ENCODE results near the gene PORCN.

PORCN gene

DNA sequence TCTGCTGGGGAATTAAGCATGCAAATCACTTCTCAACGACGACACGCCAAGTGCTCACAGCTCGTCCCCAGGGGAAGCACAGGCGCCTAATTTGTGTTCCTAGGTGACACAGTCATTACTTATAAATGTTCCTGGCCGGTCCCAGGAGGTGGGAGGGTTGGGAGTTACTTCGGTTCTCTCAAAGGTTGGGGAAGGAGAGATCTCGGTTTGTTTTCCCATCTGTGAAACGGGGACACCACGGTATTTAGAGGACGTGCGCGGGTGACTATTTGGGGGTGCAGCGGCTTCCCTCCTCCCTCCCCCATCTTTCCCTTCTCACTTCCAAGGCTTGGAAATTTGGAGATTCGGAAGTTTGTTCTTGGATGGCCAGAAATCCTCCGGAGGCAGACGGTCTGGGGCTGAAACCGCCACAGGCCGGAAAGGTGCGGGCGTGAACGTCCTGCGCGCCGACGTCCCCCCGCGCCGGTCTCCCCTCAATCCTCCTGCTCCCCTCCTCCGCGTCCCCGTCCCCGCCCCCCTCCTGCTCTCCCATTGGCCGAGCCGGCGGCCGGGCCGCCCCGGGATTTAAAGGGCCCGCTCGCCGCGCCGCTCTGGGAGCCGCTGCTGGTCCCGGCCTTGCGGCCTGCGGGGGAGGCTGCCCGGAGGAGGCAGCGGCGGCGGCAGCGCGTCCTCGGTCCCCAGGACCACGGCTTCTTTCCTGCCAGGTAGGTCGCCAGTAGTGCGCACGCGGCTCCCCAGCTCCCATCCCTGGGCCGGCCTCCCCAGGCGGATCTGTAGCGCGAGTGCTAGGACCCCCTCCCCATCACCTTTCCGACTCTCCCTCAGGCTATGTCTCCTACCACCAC, at the start of gene PORCN:
Gene PORCN (plus strand): TSS at position 593 of the 845 bp plus-strand sequence. CDS start 829 bp downstream, outside the sequence.
- peak; percentile 14 for DNase-seq

DNA sequence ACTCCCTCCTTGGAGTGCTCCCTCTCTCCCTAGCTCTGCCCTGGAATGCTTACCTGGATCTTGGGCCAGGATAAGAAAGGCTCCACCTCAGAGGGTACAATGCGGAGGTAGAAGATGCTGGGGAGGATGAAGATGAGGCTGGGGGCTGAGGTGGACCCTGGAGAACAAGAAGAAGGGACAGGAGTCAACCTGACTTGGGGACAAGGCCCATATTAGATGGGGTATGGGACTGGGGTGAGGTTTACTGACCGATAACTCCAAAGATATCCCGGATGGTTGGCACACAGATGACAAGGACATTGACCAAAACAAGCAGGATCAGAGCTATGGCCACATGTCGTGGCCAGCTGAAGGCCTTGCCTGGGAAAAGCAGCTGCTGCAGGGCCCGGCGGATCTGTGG, 49.3 kb upstream of the PORCN start:
- no peak for DNase-seq

DNA sequence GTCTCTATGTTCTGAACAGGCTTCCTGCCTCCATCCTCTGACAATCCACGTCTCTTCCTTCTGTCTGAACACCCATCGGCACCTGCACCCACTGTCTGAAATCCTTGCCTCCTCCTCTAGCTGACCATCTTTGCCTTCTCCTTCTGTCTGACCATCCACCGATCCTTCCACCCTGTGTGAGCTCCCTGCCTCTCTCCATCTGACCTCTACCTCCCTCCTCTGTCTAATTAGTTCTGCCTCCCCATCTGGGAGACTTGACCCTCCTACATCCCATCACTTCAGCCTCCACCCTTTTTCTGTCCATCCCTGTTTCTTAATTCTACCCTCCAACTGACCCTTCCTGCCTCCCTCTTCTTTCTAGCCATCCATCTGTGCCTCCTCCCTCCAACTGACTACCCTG, 48.8 kb upstream of the PORCN start:
- DNase-seq: no peak

DNA sequence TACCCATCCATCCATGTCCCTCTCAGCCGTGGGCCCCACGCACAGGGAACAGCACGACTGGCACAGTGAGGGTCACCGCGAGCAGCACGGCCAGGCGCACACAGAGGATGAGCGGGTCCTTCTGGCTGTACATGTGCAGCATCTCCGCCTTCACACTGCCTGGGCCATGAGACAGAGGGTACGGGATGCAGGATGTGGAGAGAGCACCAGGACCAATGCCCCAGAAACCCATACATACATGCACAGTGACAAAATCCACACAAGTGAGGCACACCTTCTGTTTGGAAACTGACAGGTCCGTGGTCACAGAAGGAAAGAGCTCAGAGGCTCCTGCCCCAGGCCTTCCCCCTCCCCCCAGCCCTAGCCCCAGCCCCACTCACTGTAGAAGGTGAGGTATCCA, 48.2 kb upstream of the PORCN start:
- DNase-seq: no peak

DNA sequence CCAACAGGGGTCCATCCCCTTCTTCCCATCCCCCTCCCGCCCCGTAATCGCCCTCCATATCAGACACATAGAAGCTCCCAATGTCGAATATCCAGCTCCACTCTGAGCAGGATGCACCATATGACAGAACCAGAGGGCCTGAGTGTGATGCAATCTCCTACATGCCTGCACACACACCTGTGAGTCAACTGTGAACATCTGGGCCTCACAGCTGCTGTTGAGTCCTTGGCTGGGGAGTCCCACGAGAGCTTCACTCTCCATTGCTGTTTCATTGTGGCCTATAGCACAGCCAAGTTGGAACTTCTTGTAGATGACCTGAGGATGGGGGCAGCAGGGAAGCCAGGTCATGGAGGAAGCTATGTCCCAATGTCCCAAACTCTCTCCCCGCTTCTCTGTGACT, 47.0 kb upstream of the PORCN start:
- no peak for DNase-seq

DNA sequence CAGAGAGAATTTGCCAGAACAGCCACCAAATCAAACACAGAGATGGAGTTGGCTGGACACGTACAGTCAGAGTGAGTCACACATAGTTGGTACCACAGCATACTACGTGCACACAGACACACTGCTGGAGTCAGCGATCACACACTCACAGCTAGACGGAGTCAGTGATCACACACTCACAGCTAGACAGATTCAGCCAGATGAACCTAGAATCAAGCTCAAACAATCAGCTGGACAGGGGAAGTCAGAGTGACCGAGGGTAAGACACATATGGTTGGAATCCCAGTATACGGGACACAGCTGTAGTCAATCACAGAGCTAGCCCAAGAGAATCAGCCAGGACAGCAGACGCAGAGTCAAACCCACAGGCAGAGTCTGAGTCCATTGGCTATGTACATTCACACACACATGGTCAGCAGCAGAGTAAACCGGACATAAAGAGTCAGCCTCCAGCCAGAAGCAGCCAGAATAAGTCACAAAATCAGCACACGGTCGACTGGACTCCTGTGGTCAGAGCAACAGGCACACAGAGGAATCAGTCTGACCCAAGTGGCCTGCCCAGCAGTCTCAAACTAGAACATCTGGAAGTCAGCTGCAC, 43.4 kb upstream of the PORCN start:
- DNase-seq: no peak

DNA sequence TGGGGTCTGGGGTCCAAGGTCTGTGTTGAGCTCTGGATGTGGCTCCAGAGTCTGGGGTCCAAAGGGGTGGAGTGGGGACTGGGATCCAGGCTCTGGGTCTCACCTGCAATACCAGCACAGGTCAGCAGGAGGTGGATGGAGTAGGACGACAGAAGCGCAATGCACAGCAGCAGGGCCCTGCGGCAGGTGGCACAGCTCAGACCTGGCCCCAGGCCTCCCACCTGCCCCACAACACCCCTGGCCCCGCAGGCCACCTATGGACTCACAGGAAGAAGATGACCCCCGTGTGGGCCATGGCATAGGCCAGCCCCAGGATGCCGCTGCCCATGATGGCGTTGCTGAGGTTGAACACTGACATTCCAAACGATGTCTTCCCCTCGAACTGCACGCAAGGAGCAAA, 42.1 kb upstream of the PORCN start:
- DNase-seq: no peak

DNA sequence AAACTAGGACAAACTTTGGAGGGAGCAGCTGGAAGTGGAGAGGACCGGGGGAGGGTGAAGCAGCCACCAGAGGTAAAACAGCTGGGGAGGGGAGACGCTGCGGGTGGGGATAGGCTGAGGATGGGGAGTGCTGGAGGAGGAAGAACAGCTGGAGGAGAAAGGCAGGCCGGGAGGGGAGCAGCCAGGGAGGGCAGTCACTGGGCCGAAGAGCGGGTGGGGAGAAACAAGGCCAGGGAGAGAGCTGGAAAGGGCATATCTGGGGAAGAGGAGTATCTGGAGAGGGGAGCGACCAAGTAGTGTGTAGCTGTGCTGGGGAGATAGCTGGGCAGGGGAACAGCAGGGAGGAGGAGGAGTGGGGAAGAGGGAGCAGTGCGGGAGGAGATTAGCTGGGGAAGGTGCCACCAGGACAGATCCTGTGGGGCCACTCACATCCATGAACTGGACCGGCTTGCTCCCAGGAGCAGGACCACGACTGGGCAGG, 41.5 kb upstream of the PORCN start:
- no peak for DNase-seq

DNA sequence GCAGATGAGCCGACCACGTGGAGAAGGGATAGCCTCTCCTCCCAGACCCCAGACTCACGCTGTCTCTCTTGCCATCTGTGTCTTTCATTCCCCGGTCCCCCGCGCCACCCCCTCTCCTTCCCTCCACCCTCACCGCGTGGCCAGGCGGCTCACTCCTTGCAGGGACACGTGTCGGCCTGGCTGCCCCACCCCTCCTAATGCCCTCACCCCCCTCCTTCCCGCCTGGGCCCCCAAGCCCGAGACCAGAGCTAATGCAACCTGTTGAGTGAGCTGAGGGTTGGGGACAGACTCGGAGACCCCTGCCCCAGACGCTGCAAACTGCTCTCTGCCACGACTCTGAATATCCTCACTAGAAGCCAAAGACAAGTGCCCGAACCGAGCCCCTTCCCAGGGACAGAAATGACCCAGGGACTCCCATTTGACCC, 40.5 kb upstream of the PORCN start:
- no peak for DNase-seq

DNA sequence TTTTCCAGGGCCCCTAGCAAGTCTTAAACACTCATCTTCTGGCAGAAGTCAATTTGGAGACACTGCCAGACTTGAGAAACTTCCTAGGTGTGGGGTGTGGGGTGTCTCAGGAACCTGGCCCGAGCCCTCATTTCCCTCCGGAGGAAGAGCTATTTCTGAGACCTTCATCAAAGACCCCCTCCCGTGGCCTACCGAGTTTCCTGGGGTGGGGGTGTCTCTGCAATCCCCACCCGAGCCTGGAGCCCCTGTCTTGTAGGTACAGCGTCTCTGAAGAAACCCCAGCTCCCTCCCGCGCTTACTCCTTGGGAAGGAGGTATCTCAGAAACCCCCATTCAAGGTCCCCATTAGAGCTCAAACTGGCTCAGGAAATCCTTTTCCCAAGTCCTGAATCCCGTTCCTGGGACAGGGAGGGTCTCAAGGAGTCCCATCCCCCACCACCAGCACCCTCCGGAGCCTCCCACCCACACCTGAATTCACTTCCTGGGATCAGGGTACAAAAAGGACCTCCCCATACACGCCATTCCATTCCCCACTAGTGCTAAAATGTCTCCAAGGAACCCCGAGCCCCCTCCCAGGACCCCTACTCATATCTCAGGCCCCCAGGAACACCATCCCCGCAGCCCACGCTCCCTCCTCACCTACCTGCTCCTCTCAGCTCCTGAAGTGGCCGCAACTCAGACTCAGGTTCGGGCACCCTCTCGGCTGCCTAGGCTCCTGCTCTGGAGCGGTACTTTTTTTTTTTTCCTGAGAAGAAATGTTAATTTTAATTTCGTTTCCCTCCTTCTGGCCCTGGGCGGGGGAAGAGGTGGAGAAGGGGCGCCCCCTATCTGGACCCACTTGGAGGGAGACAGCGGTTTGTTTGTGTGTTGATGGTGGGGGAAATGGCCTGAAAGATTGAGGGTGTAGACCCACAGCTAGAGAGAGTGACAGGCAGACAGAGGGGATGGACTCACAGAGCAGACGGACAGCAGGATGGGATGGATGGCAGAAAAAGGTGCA, 39.8 kb upstream of the PORCN start:
- DNase-seq: no peak

DNA sequence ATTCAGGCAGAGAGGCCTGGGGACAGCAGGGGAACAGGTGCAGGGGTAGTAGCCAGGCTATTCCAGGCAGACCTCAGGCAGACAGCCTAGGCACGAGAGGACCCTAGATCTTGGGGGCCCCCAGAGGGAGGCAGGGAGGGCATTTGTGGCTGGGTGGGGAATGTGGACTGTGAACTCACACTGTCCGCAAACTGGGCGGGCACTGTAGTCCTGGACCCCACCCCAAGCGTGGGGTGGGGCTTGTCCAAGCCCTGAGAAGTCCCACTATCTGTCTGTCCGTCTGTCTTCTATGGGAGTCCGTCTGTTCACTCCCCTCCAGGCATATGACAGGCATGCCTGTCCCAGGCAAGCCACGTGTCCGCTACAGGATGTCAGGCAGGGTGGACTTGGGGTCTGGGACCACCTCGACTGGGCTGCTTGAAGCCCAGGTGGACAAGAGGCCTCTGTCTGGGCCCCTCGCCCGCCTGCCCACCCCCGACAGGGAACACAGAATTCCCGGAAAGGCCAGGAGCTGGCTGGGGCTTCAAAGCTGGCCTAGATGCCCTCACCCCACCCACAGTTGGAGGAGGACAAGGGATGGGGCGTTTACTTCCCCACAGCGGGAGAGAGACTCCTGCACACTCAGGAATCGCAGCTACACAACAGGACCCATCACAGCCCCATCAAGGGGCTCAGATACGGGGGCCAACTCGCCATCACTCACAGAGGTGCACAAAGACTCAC, 38.5 kb upstream of the PORCN start, which contains the start of gene SLC38A5:
Gene SLC38A5 (minus strand): TSS at position 151 of the 723 bp plus-strand sequence. CDS start 2,336 bp downstream, outside the sequence.
- no peak for DNase-seq

DNA sequence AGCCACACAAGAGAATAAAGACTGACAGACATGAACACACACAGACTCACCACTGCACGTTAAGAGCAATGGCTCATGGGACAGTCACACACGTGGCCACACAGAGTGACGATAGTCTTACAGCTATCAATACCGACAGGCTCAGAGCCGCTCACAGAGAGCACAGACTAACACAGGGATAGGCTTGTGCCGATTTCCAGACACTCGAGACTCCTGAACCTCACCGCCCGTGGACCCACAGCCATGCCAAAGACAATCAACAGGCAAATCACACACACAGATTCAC, 38.0 kb upstream of the PORCN start:
- no peak for DNase-seq

DNA sequence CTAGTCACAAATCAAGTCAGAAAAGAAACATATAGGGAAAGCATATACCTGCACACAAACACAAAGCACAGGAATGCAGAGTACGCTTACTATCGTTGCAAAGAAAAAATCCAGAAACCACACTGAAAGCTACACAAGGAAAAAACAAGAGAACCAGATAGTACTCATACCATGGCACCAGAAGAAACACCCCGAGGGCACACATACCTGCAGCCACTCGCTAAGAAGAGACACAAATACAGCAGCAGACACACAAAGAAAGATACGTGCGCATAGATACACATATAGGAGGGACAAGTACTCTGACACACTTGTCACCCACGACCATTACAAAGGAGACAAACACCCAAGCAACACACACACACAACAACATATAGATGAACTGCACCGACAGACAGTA, 37.3 kb upstream of the PORCN start:
- no peak for DNase-seq

DNA sequence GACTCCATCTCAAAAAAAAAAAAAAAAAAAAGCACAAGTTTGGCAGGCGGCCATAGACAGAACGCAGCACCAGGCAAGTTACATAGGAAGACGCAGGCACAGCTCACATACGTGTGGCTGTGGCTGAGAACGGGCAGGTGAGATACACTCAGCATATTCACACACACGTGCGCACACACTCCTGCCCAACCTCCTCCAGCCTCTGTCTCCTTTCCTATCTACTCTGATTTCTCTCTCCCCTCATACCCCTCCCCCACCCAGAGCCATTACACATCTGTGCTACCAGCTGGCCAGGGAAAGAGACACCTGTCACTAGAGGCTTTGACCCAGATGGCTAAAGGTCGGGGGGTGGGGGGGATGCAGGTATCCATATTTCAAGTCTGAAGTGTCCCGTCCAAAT, 36.6 kb upstream of the PORCN start:
- no peak for DNase-seq

DNA sequence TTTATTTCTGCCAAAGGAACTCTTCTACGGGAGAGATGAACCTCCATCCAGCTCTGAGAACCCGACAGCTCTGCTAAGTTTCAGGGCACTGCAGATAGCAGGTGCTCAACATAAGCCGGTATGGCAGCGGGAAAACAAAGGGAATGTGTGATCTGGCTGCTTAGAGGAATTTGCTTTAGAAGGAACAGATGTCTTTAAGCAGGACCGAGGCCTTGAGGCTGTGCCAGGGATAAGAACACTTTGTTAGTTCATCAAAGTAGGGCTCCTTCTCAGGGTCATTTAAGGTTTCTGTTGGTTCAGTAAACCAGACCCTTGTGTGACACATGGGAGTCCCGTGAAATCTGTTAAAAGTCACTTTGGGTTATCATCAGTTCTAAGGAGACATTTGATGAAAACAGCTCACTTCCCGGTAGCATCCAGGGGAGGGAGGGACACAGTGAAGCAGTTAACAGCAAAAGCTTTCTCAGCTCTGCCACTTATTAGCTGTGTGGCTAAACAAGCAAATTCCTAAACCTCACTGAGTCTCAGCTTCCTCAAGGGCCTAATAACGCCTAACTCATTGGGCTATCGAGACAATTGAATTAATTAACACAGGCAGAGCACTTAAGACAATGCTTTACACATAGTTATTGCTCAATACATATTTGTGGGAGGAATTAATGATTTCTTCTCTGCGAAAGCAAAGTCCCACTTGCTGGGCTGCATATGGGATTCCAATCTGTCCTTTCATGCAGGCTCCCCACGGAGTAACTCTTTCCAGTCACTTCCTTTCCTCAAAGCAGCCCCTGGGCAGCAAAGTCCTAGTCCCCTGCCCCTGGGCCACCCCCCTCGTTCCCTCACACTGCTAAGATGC, 35.7 kb upstream of the PORCN start:
- DNase-seq: no peak

DNA sequence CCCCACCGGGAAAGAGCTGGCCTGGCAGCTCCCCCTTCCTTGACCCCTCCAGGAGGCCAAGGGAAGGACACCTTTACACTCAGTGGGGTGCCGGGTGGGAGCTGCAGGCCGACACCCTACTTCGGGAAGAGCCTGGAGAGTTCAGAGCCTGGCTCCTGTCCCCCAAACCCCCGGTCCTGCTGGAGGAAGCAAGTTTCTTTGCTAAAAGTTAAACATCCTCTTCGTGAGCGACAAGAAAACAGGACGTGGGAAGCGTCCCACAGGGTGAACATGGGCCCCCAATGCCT, 35.1 kb upstream of the PORCN start:
- DNase-seq: no peak

DNA sequence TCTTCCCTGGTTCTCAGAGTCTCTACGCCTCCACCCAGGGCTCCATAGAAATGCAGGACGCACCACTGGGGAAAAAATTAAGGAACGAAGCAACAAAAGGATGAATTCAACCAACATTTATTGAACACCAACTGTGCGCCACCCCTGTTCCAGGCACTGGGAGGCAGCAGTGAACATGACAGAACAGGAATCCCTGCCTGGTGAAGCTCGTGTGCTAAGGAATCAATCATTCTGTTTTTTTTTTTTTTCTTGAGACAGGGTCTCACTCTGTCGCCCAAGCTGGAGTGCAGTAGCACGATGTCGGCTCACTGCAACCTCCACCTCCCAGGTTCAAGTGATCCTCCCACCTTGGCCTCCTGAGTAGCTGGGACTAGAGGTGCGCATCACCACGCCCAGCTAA, 34.7 kb upstream of the PORCN start:
- no peak for DNase-seq

DNA sequence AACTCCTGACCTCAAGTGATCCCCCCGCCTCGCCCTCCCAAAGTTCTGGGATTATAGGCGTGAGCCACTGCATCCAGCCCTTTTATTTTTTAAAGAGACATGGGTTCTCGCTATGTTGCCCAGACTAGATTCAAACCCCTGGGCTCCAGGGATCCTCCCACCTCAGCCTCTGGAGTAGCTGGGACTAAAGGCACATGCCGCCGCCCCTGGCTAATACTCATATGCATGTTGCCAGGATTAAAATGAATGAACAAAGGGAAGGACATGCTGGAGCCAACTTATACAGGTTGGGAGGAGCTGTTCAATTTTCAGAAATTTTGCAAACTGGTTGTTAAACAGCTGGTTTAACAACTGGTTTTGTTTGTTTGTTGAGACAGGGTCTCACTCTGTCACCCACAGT, 34.2 kb upstream of the PORCN start:
- no peak for DNase-seq

DNA sequence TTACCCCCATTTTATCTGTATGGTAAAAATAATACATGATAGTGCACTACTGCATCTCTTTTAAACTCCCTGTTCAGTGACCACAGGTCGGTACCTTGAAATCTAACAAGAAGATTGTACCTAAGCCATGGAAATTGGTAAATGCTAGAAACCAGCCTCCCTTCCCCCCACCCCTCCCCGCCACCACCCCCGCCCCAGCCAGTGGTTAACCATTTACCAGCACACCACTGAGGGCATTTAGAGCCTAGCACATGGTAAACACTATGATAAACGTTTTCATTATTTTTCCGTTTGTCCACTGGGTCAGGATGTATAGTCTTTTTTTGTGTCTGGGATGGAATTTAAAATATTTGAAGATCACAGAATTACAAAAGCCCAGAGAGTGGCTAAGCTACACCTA, 33.5 kb upstream of the PORCN start:
- no peak for DNase-seq

DNA sequence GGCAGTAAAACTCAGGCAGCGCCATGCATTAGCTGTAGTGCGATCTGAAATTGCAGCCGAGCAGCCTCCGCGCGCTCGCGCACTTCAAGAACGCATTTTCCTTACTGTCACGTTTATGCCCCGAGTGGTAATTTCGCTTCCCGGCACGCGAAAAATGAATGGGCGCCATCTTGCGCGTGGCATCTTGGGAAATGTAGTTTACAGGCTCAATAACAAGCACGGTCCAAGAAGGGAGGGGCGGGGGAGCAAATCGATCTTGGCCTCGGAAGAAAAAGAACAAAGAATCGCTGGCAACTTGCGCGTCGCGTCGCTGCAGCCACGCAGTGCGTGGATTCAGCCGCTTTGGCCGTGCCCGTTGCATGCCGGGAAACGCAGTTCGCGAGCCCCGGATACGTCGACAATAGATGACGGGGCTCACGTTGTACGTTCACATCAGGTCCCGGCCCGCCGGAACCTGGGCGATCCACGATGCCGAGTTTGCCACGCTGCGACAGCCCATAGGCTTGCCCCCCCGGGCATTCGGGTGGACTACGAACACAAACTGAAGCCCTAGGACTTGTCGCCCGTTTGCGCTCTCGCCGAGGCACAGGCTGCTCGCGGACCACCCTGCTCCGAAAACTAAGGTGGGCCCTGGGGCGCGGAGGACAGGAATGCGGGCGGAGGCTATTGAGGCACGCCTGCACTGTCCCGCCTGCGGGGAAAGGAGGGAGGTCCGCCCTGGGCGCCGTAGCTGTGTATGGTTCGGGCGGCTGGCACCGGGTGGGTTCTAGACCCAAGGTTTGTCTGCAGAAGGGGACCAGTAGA, 32.8 kb upstream of the PORCN start, which contains the start of gene FTSJ1:
Gene FTSJ1 (plus strand): TSS at position 426 of the 804 bp plus-strand sequence. CDS start 1,849 bp downstream, outside the sequence.
- peak; percentile 66 for DNase-seq

DNA sequence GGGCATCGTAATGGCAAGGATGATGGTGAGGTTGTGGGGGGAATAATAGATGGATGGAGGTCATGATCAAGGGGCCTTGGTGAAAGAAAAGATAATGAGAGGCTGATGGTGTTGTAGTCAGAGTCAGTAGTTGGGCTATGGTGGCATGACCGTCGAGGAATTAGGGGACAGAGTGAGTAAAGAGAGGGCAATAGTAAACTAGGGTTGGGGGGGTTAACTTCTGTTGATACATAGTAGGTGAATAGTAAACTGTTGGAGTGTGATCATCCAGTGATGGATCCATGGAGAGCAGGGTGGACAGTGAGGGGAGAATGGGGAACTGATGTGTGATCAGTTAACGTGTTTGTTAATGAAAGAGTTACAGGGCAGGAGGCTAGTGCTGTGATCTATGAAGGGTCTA, 31.9 kb upstream of the PORCN start:
- no peak for DNase-seq
